GM23338 (cell line): ENCODE measurements around the gene CFAP298. TPM values are rescaled to one million over a fixed set of nuclear protein-coding genes. Genes with fewer than 3 reads are reported as not detected.

Experiments
- ATAC-seq: fragments of 200-7000 bp; cut with Tn5 transposase; 3 replicates; pipeline ENCODE4 v1.9.1; 2020
- DNase-seq: peaks from one replicate; pipeline ENCODE4 v3.0.0-alpha.2; 2015; ENCODE audit warnings: low spot score
- H2AFZ ChIP-seq: fragments of 200-600 bp; sonication (generic); 2 replicates; pipeline ENCODE4 v1.8.0; 2016; ENCODE audit warnings: antibody characterized with exemption, mild to moderate bottlenecking, moderate library complexity
- H3F3A ChIP-seq: fragments of 200-600 bp; sonication (generic); replicated peaks from 2 replicates; pipeline ENCODE4 v1.8.0; 2017; ENCODE audit warnings: antibody characterized with exemption, mixed run types, low read depth
- H3K27ac ChIP-seq: fragments of 200-600 bp; sonication (generic); 2 replicates; pipeline ENCODE4 v1.6.1; 2016; ENCODE audit warnings: low read depth
- H3K27me3 ChIP-seq: fragments of 200-600 bp; sonication (generic); 2 replicates; pipeline ENCODE4 v1.8.0; 2016; ENCODE audit warnings: mild to moderate bottlenecking, mixed run types, moderate library complexity; ENCODE audit not compliant: insufficient read depth
- H3K36me3 ChIP-seq: fragments of 200-600 bp; sonication (generic); 2 replicates; pipeline ENCODE4 v1.8.0; 2016; ENCODE audit warnings: mild to moderate bottlenecking; ENCODE audit not compliant: insufficient read depth
- H3K4me1 ChIP-seq: fragments of 200-600 bp; sonication (generic); 2 replicates; pipeline ENCODE4 v1.8.0; 2016; ENCODE audit warnings: mild to moderate bottlenecking, moderate library complexity; ENCODE audit not compliant: insufficient read depth
- H3K4me2 ChIP-seq: fragments of 200-600 bp; sonication (generic); 2 replicates; pipeline ENCODE4 v1.7.1; 2017; ENCODE audit warnings: mixed run types
- H3K4me3 ChIP-seq: fragments of 200-600 bp; sonication (generic); 2 replicates; pipeline ENCODE4 v1.6.1; 2016; ENCODE audit warnings: mixed run types
- H3K79me2 ChIP-seq: fragments of 200-600 bp; sonication (generic); replicated peaks from 2 replicates; pipeline ENCODE4 v1.8.0; 2017; ENCODE audit warnings: mild to moderate bottlenecking; ENCODE audit not compliant: insufficient read depth
- H3K9me2 ChIP-seq: fragments of 200-600 bp; sonication (generic); 2 replicates; pipeline ENCODE4 v1.8.0; 2017; ENCODE audit not compliant: insufficient read depth
- H4K20me1 ChIP-seq: fragments of 200-600 bp; sonication (generic); replicated peaks from 2 replicates; pipeline ENCODE4 v1.8.0; 2017; ENCODE audit warnings: mild to moderate bottlenecking; ENCODE audit not compliant: insufficient read depth
- H3K27ac Mint-ChIP-seq: 2 replicates; pipeline ENCODE4 v1.8.0; 2020; ENCODE audit warnings: inconsistent platforms, mild to moderate bottlenecking, moderate library complexity, mixed read lengths
- H3K27me3 Mint-ChIP-seq: 3 replicates; pipeline ENCODE4 v1.8.0; 2022; ENCODE audit warnings: low read depth, mild to moderate bottlenecking, moderate library complexity, mixed read lengths, inconsistent platforms; ENCODE audit not compliant: insufficient read depth, poor library complexity
- H3K36me3 Mint-ChIP-seq: 3 replicates; pipeline ENCODE4 v1.8.0; 2021; ENCODE audit warnings: low read depth, mild to moderate bottlenecking, inconsistent platforms, moderate library complexity, mixed read lengths
- H3K4me1 Mint-ChIP-seq: 3 replicates; pipeline ENCODE4 v1.8.0; 2020; ENCODE audit warnings: mild to moderate bottlenecking, inconsistent platforms, mixed read lengths
- H3K4me3 Mint-ChIP-seq: 3 replicates; pipeline ENCODE4 v1.8.0; 2021; ENCODE audit warnings: moderate library complexity, mild to moderate bottlenecking, inconsistent platforms, mixed read lengths
- H3K9me3 Mint-ChIP-seq: 3 replicates; pipeline ENCODE4 v1.8.0; 2020; ENCODE audit warnings: moderate library complexity, mild to moderate bottlenecking, inconsistent platforms, mixed read lengths
- CREB1 ChIP-seq: fragments of 250-450 bp; sonication (Bioruptor Pico); IDR thresholded peaks from 2 replicates; pipeline ENCODE4 v1.5.0; 2020; ENCODE audit warnings: low read depth, mild to moderate bottlenecking, moderate library complexity
- CTCF ChIP-seq, 2 experiments: fragments of 200-600 bp in 1 of 2; sonication (generic) in 1 of 2; conservative IDR thresholded peaks; 2 replicates each; pipeline versions ENCODE4 v1.5.1 to v1.6.1; 2016 to 2017; ENCODE audit warnings: antibody characterized with exemption in 2 of 2, low read depth in 2 of 2, mild to moderate bottlenecking in 2 of 2, moderate library complexity in 1 of 2
- ETS1 ChIP-seq: IDR thresholded peaks from 2 replicates; pipeline ENCODE4 v1.6.1; 2016; ENCODE audit warnings: antibody characterized with exemption
- EZH2 ChIP-seq: fragments of 200-600 bp; sonication (generic); IDR thresholded peaks from one replicate; pipeline ENCODE4 v1.8.0; 2017; ENCODE audit warnings: antibody characterized with exemption, mild to moderate bottlenecking, low read depth; ENCODE audit not compliant: unreplicated experiment
- EZH2phosphoT487 ChIP-seq: fragments of 200-600 bp; sonication (generic); IDR thresholded peaks from one replicate; pipeline ENCODE4 v1.8.1; 2018; ENCODE audit warnings: antibody characterized with exemption; ENCODE audit not compliant: unreplicated experiment
- JUNB ChIP-seq: IDR thresholded peaks from one replicate; pipeline ENCODE4 v1.6.1; 2016; ENCODE audit warnings: antibody characterized with exemption; ENCODE audit not compliant: unreplicated experiment
- NANOG ChIP-seq: IDR thresholded peaks from 2 replicates; pipeline ENCODE4 v1.6.1; 2016; ENCODE audit warnings: antibody characterized with exemption, borderline replicate concordance
- POLR2AphosphoS5 ChIP-seq: IDR thresholded peaks from 2 replicates; pipeline ENCODE4 v1.6.1; 2016; ENCODE audit warnings: antibody characterized with exemption, low read depth
- REST ChIP-seq: IDR thresholded peaks from one replicate; pipeline ENCODE4 v1.6.1; 2018; ENCODE audit warnings: antibody characterized with exemption; ENCODE audit not compliant: unreplicated experiment
- ZNF114 ChIP-seq: fragments of 250-450 bp; sonication (Bioruptor Pico); IDR thresholded peaks from 2 replicates; pipeline ENCODE4 v1.5.0; 2020; ENCODE audit warnings: mild to moderate bottlenecking, moderate library complexity
- ZNF331 ChIP-seq: fragments of 250-450 bp; sonication (Bioruptor Pico); IDR thresholded peaks from 2 replicates; pipeline ENCODE4 v1.5.0; 2020; ENCODE audit warnings: low read depth, mild to moderate bottlenecking, moderate library complexity
- ZNF462 ChIP-seq: fragments of 250-450 bp; sonication (Bioruptor Pico); IDR thresholded peaks from 2 replicates; pipeline ENCODE4 v1.5.0; 2020; ENCODE audit warnings: mild to moderate bottlenecking, moderate library complexity
- polyA plus RNA-seq: library from polyadenylated mRNA; unstranded; fragments of >200 nt; fragmentation: Nextera tagmentation; extraction: Ambion mirVana; gene quantifications from 2 replicates; pipeline ENCODE4 v1.2.1, GENCODE V29; 2016
- total RNA-seq: library from RNA; depleted of rRNA; stranded (reverse); fragments of >200 nt; shearing (Covaris generic); gene quantifications from 2 replicates; pipeline ENCODE4 v1.2.3, GENCODE V29; 2014

The CFAP298 gene
- total and polyA plus RNA-seq, 2 experiments from 2014 or later = 46.6 to 157 TPM

- peaks cover 9% of the 10 kb centered on the region for H3K4me1 Mint-ChIP-seq
- no peaks in the 10 kb centered on the region for H3K9me2 ChIP-seq
- no peak for DNase-seq
- no peaks in the 10 kb centered on the region for H3K79me2 ChIP-seq
- no peaks in the 10 kb centered on the region for H4K20me1 ChIP-seq
- H3K27ac ChIP-seq = no peak overlapping the region
- peaks cover 10% of the 10 kb centered on the region for H3K27me3 Mint-ChIP-seq
- H2AFZ ChIP-seq = no peak overlapping the region
- H3K27ac Mint-ChIP-seq = no peak overlapping the region
- no peaks in the 10 kb centered on the region for H3K9me3 Mint-ChIP-seq
- H3K4me1 ChIP-seq = no peaks in the 10 kb centered on the region; the same call in 1 of the 2 replicates
- H3K4me2 ChIP-seq = no peak overlapping the region
- no peak overlapping the region for H3K4me3 ChIP-seq
- no peak for ATAC-seq
- no peaks in the 10 kb centered on the region for H3K27me3 ChIP-seq
- no peaks in the 10 kb centered on the region for H3K36me3 ChIP-seq
- H3K4me3 Mint-ChIP-seq = no peak overlapping the region
- no peaks in the 10 kb centered on the region for H3K36me3 Mint-ChIP-seq
- no peaks in the 10 kb centered on the region for H3F3A ChIP-seq
- TF ChIP-seq ZNF462 (no peak), NANOG (no peak), CREB1 (no peak), EZH2 (no peak), EZH2phosphoT487 (no peak), CTCF (conservative IDR thresholded peaks at IDR 0.05; ENCODE audit: low read depth in 2 of 2) (no peak), POLR2AphosphoS5 (no peak), ETS1 (no peak), JUNB (no peak), ZNF114 (no peak), REST (no peak), ZNF331 (no peak)
Measured at GRCh38 chr21:32585970-32586369, 26.2 kb downstream of the CFAP298 start.
